T-cell (primary cell): ENCODE data around the gene DSN1. TPM values are rescaled to one million over a fixed set of nuclear protein-coding genes. Genes with fewer than 3 reads are reported as not detected.
A peak's percentile ranks its signal among the peaks of the same experiment; 100 is the strongest.

Experiments used
- ATAC-seq, 4 experiments: fragments of 200-7000 bp in 3 of 4; fragments of 150-1000 bp in 1 of 4; cut with Tn5 transposase; replicated peaks in 1 of 4; 1 replicate in 3 of 4; 2 replicates in 1 of 4; pipeline ENCODE4 v1.10.0; 2021; ENCODE audit warnings: moderate library complexity in 3 of 4, mild to moderate bottlenecking in 2 of 4, moderate number of reproducible peaks in 1 of 4
- CTCF ChIA-PET, 2 donors: fragments of 300-600 bp; sonication (Branson Sonifier 250); formaldehyde crosslinking; loops; one replicate each; lab custom pipeline; 2022; ENCODE audit warnings: antibody characterized with exemption in 2 of 2; lab: Charles Lee
- POLR2A ChIA-PET, 2 donors: fragments of 300-600 bp; sonication (Branson Sonifier 250); formaldehyde crosslinking; loops; one replicate each; lab custom pipeline; 2022; ENCODE audit warnings: antibody characterized with exemption in 2 of 2; lab: Charles Lee
- DNase-seq, 35 experiments: peaks; one replicate each; pipeline versions ENCODE4 v3.0.0 to v3.0.0-alpha.2; 2013 to 2023
- H3K27ac ChIP-seq: one replicate; pipeline ENCODE4 v1.5.1; 2013; ENCODE audit warnings: low read length
- H3K27me3 ChIP-seq, 2 experiments: replicated peaks in 1 of 2; 1 replicate in 1 of 2; 2 replicates in 1 of 2; pipeline versions ENCODE4 v1.6.1 to v1.7.0; 2013; ENCODE audit warnings: low read length in 1 of 2, mixed read lengths in 1 of 2; ENCODE audit not compliant: control insufficient read depth in 2 of 2, insufficient read depth in 2 of 2; ENCODE audit errors: extremely low read depth in 1 of 2
- H3K36me3 ChIP-seq, 2 donors: 1 replicate in 1 of 2; 2 replicates in 1 of 2; pipeline versions ENCODE4 v1.6.1 to v1.7.0; 2013; ENCODE audit warnings: low read length in 1 of 2; ENCODE audit not compliant: control insufficient read depth in 2 of 2, insufficient read depth in 1 of 2; ENCODE audit errors: extremely low read depth in 1 of 2
- H3K4me1 ChIP-seq, 2 experiments: 1 replicate in 1 of 2; 2 replicates in 1 of 2; pipeline versions ENCODE4 v1.6.1 to v1.7.0; 2013; ENCODE audit warnings: low read length in 2 of 2, mixed read lengths in 1 of 2; ENCODE audit not compliant: insufficient read depth in 2 of 2, control insufficient read depth in 1 of 2; ENCODE audit errors: extremely low read depth in 1 of 2
- H3K4me3 ChIP-seq, 2 donors: 1 replicate in 1 of 2; 2 replicates in 1 of 2; pipeline versions ENCODE4 v1.5.1 to v1.7.0; 2013; ENCODE audit warnings: mild to moderate bottlenecking in 2 of 2, low read length in 1 of 2, moderate library complexity in 1 of 2; ENCODE audit not compliant: control insufficient read depth in 1 of 2; ENCODE audit errors: extremely low read depth in 1 of 2
- H3K9me3 ChIP-seq: 2 replicates; pipeline ENCODE4 v1.7.0; 2013
- H3K27ac Mint-ChIP-seq, 2 donors: one replicate each; pipeline ENCODE4 v1.8.0; 2020 to 2021; ENCODE audit warnings: mild to moderate bottlenecking in 2 of 2, mixed read lengths in 2 of 2
- H3K27me3 Mint-ChIP-seq, 2 donors: one replicate each; pipeline ENCODE4 v1.8.0; 2021 to 2022; ENCODE audit warnings: mixed read lengths in 2 of 2
- H3K36me3 Mint-ChIP-seq: one replicate; pipeline ENCODE4 v1.8.0; 2021; ENCODE audit warnings: mixed read lengths
- H3K4me1 Mint-ChIP-seq, 3 donors: one replicate each; pipeline ENCODE4 v1.8.0; 2020 to 2022; ENCODE audit warnings: mixed read lengths in 3 of 3, mild to moderate bottlenecking in 1 of 3
- H3K4me3 Mint-ChIP-seq, 3 donors: one replicate each; pipeline ENCODE4 v1.8.0; 2020 to 2022; ENCODE audit warnings: mild to moderate bottlenecking in 3 of 3, mixed read lengths in 3 of 3, moderate library complexity in 3 of 3
- H3K9me3 Mint-ChIP-seq, 3 donors: one replicate each; pipeline ENCODE4 v1.8.0; 2020 to 2022; ENCODE audit warnings: mixed read lengths in 3 of 3
- WGBS: methylation state at CpG from one replicate; pipeline ENCODE4 v1.1.5; 2013; ENCODE audit warnings: missing lambda C conversion rate; ENCODE audit not compliant: insufficient coverage; 5-methylcytosine and 5-hydroxymethylcytosine counted together
- total RNA-seq, 35 experiments: library from RNA in 6 of 35; stranded (reverse) in 6 of 35; fragments of 120-200 nt in 1 of 35; gene quantifications; one replicate each; pipeline versions ENCODE4 v1.2.1 to v1.2.4 and lab custom pipeline; 2013 to 2026

DSN1 gene
- total RNA-seq, 5 donors from 2014 or later (not counting 1 experiment from before 2014, with no cell fraction given) = 10.1 to 13.6 (median 11.1) TPM

DNA sequence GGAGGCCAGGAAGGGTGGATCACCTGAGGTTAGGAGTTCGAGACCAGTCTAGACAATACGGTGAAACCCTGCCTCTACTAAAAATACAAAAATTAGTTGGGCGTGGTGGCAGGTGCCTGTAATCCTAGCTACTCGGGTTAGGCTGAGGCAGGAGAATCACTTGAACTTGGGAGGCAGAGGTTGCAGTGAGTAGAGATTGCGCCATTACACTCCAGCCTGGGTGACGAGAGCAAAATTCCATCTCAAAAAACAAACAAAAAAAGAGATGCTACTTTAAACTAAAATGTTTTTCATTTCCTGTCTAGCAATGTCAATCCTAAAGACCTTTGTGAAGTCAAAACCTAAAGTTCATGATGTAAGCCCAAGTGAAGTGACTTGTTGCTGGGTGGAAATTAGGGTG is 12.9 kb downstream of the DSN1 start:
- ChIA-PET CTCF (no interaction called here), POLR2A (no interaction called here)
- H3K9me3 ChIP-seq = no peaks in the 10 kb centered on the region
- H3K36me3 ChIP-seq = peaks cover 0 to 7% of the 10 kb centered on the region in 2 donors
- no peaks in the 10 kb centered on the region for H3K27me3 Mint-ChIP-seq
- no peak overlapping the region for H3K4me3 Mint-ChIP-seq
- H3K27me3 ChIP-seq = no peaks in the 10 kb centered on the region
- 100% methylated on average over 1 of the region's 6 CpGs for WGBS
- H3K4me1 ChIP-seq = no peaks in the 10 kb centered on the region
- DNase-seq (no peak), ATAC-seq (no peak)
- peaks cover 15% of the 10 kb centered on the region for H3K36me3 Mint-ChIP-seq
- no peaks in the 10 kb centered on the region for H3K9me3 Mint-ChIP-seq
- H3K27ac ChIP-seq = no peak overlapping the region
- no peak overlapping the region for H3K27ac Mint-ChIP-seq
- H3K4me1 Mint-ChIP-seq = peaks cover 0 to 6% (median 0%) of the 10 kb centered on the region in 3 donors
- H3K4me3 ChIP-seq = no peak overlapping the region

DNA sequence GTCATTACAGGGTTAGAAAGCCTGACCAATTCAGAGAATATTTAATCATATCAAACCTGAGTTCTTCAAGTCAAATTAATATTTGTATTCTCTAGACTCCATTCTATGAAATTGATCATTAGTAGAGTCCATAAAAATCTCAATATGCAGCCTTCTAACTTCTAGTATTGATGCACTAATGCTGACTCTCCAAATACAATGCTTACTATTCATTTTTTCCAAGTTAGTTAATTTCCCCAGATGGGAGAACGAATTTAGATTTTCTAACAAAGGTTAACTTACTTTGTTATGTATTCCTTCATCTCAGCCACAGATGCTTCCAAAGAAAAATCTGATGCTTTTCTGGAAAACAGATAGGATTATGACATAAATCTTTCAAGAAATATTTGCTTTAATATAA is 15.3 kb downstream of the DSN1 start:
- H3K27ac Mint-ChIP-seq = no peak overlapping the region
- H3K4me1 Mint-ChIP-seq = peaks cover 0 to 6% (median 0%) of the 10 kb centered on the region in 3 donors

DNA sequence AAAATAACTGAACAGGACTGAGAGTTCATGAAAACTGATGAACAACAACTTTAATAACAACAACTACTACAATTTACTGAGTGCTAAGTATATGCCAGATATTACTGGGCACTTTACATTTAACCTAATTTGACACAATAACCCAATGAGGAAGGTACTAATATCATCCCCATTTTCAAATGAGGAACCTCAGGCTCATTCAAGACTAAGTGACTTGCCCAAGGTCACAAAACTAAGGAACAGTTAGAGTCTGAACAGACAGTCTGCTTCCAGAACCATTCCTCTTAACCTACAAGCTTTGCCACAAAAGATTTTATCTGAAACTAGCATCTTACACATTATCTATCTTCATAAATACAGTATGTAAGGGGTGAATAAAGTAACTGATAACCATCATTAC is 17.1 kb downstream of the DSN1 start:
- H3K4me3 ChIP-seq = no peak overlapping the region
- no peaks in the 10 kb centered on the region for H3K27me3 ChIP-seq
- CTCF ChIA-PET = interaction anchor here in 1 of 2 donors (2.1 to 2.2 kb wide), 2 partner anchors 10 to 250 kb away, joined by 6 to 10 read pairs; no protein-coding TSS in a partner anchor
- no peak overlapping the region for H3K4me3 Mint-ChIP-seq
- H3K36me3 ChIP-seq = peaks cover 0 to 20% of the 10 kb centered on the region in 2 donors
- DNase-seq = no peak
- H3K9me3 ChIP-seq = no peaks in the 10 kb centered on the region
- ATAC-seq = no peak
- no peaks in the 10 kb centered on the region for H3K4me1 ChIP-seq
- peaks cover 29% of the 10 kb centered on the region for H3K36me3 Mint-ChIP-seq
- H3K27ac ChIP-seq = no peak overlapping the region
- H3K27ac Mint-ChIP-seq = no peak overlapping the region
- peaks cover 0 to 6% (median 0%) of the 10 kb centered on the region in 3 donors for H3K4me1 Mint-ChIP-seq
- no peaks in the 10 kb centered on the region for H3K27me3 Mint-ChIP-seq
- no peaks in the 10 kb centered on the region for H3K9me3 Mint-ChIP-seq
- POLR2A ChIA-PET = no interaction called here

More for the DNA sequence above, 15.3 kb downstream of the DSN1 start:
- Mint-ChIP-seq H3K27me3 (no peaks in the 10 kb centered on the region), H3K36me3 (peaks cover 19% of the 10 kb centered on the region), H3K4me3 (no peak overlapping the region), H3K9me3 (no peaks in the 10 kb centered on the region)
- Histone ChIP-seq H3K4me3 (no peak overlapping the region), H3K4me1 (no peaks in the 10 kb centered on the region), H3K27ac (no peak overlapping the region), H3K36me3 (peaks cover 0 to 12% of the 10 kb centered on the region in 2 donors), H3K9me3 (no peaks in the 10 kb centered on the region), H3K27me3 (no peaks in the 10 kb centered on the region)
- DNase-seq (no peak), ATAC-seq (no peak)
- WGBS = no CpG with 5 or more reads among the region's 1 CpG
- ChIA-PET CTCF (interaction anchor here in 1 of 2 donors (1.2 to 2.2 kb wide), 2 partner anchors 11 to 146 kb away, joined by 3 to 6 read pairs; no protein-coding TSS in a partner anchor), POLR2A (no interaction called here)

DNA sequence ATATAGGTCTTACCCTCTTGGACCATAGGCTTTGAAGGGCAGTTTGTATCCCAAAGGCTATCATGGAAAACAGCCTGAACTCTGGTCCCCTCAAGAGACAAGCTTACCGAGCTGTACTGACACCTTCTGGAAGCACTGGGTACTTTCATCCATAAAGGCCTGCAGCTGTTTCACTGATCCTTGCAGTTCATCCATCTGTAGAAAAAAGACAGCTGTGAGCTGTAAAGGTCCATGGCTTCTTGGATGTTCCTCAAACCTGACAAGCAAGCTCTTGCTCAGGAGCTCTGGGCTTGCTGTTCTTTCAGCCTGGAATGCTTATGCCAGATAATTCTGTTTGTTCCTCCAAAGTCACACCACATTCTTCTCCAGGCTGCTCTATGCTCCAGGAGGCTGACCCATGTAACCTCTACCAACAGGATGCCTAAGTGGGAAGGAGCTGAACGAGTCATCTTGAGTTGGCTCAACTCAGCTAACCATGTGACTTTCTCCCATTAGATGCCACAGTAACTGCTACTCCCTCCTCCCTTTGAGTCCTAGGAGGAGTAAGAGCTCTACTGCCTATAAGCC is 18.8 kb downstream of the DSN1 start:
- Mint-ChIP-seq H3K9me3 (no peaks in the 10 kb centered on the region), H3K4me3 (no peak overlapping the region), H3K27me3 (no peaks in the 10 kb centered on the region), H3K36me3 (peaks cover 23% of the 10 kb centered on the region), H3K27ac (peak overlapping the region in 1 of 2 donors; percentile 52), H3K4me1 (peaks cover 0 to 6% (median 0%) of the 10 kb centered on the region in 3 donors)
- Histone ChIP-seq H3K9me3 (no peaks in the 10 kb centered on the region), H3K36me3 (peaks cover 0 to 20% of the 10 kb centered on the region in 2 donors), H3K27me3 (no peaks in the 10 kb centered on the region), H3K27ac (no peak overlapping the region), H3K4me3 (no peak overlapping the region), H3K4me1 (no peaks in the 10 kb centered on the region)
- CTCF ChIA-PET = interaction anchor here (0.5 to 2.2 kb wide), 25 partner anchors 9 to 762 kb away, joined by 3 to 16 read pairs (median 4); partner anchors contain the start of genes DSN1 (in 2 of the 2), NDRG3 (in 1 of the 2), RAB5IF (in 1 of the 2) and SLA2 (in 1 of the 2)
- POLR2A ChIA-PET = interaction anchor here (0.5 to 0.6 kb wide), 3 partner anchors 82 to 230 kb away, joined by 4 to 7 read pairs (median 7); no protein-coding TSS in a partner anchor
- ATAC-seq (peak; percentile 71 to 82 (median 77)), DNase-seq (peak in 25 of 35 experiments; percentile 9 to 73 (median 28))
- 22% methylated on average over 1 of the region's 2 CpGs for WGBS

DNA sequence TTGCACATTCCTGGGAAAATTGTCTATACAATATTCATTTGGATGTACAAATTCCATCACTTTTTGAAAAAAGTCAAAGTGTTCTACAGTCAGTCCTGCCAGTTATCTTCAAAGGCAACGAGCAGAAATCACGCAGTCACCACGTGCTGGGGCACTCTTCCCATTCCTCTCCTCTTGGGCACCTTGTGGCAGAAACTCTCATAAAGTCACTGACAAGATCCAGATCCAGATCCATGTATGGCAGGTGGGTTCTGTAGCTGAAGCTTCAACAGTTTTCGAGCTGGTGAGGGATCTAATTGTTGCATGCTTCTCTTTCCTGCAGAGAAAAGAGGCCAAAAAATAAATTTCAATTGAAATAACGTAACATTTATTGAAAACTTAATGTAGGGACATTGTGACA is 21.0 kb downstream of the DSN1 start:
- peaks cover 0 to 20% of the 10 kb centered on the region in 2 donors for H3K36me3 ChIP-seq

DNA sequence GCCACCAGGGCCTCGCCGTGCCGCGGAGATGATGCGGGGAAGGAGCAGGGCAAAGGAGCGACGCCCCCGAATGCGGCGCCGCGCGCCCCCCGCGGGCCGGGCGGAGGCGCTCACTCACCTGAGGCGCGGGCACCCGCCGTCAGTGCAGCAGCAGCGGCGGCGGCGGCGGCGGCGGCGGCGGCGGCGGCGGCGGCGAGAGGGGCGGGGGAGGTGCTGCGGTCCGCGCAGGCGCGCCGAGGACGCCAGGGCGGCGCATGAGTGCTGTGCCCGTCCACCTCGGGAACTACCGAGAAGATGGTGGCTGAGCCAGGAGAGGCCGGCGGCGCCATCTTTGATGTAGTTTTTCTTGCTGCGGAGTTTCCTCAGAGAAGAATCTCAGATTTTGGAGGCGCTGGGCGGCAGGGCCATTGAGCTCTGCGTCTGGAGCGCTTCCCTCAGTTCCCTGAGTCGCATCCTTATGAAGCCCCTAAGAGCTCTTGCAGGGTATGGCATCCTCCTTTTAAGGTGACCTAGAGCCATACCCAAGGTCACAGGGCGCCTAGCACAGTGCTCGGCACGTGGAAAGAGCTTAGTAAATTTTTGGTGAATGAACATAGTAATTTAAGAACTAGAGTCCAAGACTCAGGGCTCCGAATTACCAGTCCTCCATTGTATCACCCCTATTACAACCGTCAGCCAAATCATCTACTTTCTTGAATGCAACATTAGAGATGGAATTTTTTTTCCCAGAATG is 27.5 kb downstream of the DSN1 start, which contains the start of gene NDRG3:
NDRG3 (minus strand) TSS at position 164 of the 733 bp plus-strand sequence. CDS start 24,355 bp downstream, outside the sequence.
- Mint-ChIP-seq H3K27me3 (no peaks in the 10 kb centered on the region), H3K36me3 (no peaks in the 10 kb centered on the region), H3K9me3 (no peaks in the 10 kb centered on the region), H3K27ac (peak within 1 kb of the TSS; percentile 87 to 91), H3K4me1 (peaks cover 24 to 34% (median 31%) of the 10 kb centered on the region in 3 donors), H3K4me3 (peak within 1 kb of the TSS; percentile 88 to 91 (median 90))
- WGBS = under 1% methylated on average over 58 of the region's 63 CpGs
- Histone ChIP-seq H3K9me3 (no peaks in the 10 kb centered on the region), H3K27ac (peak within 1 kb of the TSS; percentile 48), H3K4me3 (peak within 1 kb of the TSS; percentile 76 to 80), H3K36me3 (no peaks in the 10 kb centered on the region), H3K4me1 (peaks cover 2 to 18% of the 10 kb centered on the region in 2 experiments), H3K27me3 (no peaks in the 10 kb centered on the region)
- CTCF ChIA-PET = interaction anchor here (0.5 to 2.0 kb wide), 7 partner anchors 9 to 544 kb away, joined by 3 to 13 read pairs (median 6); partner anchors contain the start of genes DSN1 (in 1 of the 2) and RAB5IF (in 1 of the 2)
- POLR2A ChIA-PET = interaction anchor here (0.9 to 1.2 kb wide), 2 partner anchors 13 to 140 kb away, joined by 3 to 5 read pairs; partner anchors contain the start of gene RAB5IF (in 1 of the 2)
- ATAC-seq = peak; percentile 97 to 99 (median 98)
- DNase-seq = peak; percentile 76 to 97 (median 91)

More for the DNA sequence above, 21.0 kb downstream of the DSN1 start:
- no peak overlapping the region for H3K27ac Mint-ChIP-seq
- ChIA-PET CTCF (no interaction called here), POLR2A (no interaction called here)
- peaks cover 17% of the 10 kb centered on the region for H3K36me3 Mint-ChIP-seq
- DNase-seq (no peak), ATAC-seq (no peak)
- H3K27ac ChIP-seq = no peak overlapping the region
- H3K4me3 ChIP-seq = no peak overlapping the region
- 100% methylated on average over 1 of the region's 5 CpGs for WGBS
- H3K4me3 Mint-ChIP-seq = no peak overlapping the region
- H3K9me3 ChIP-seq = no peaks in the 10 kb centered on the region
- peaks cover 0 to 3% (median 0%) of the 10 kb centered on the region in 3 donors for H3K4me1 Mint-ChIP-seq
- H3K4me1 ChIP-seq = no peaks in the 10 kb centered on the region
- H3K9me3 Mint-ChIP-seq = no peaks in the 10 kb centered on the region
- no peaks in the 10 kb centered on the region for H3K27me3 Mint-ChIP-seq
- no peaks in the 10 kb centered on the region for H3K27me3 ChIP-seq
